Lower leg skin (tissue), 4 donors: Measurements from ENCODE around the gene CLGN. TPM values are rescaled to one million over a fixed set of nuclear protein-coding genes. Genes with fewer than 3 reads are reported as not detected.

Experiments
- DNase-seq, 2 donors: peaks; one replicate each; pipeline ENCODE4 v3.0.0-alpha.2; 2019; ENCODE audit warnings: low spot score in 2 of 2
- H3K4me3 ChIP-seq: fragments of 200-600 bp; sonication (generic); 2 replicates; pipeline ENCODE4 v1.5.1; 2017; ENCODE audit warnings: mild to moderate bottlenecking, low read depth; ENCODE audit not compliant: poor library complexity, severe bottlenecking
- POLR2A ChIP-seq, 2 donors: fragments of 450-650 bp; IDR thresholded peaks; one replicate each; pipeline ENCODE4 v1.6.1; 2016 to 2017; ENCODE audit warnings: antibody characterized with exemption in 2 of 2, mild to moderate bottlenecking in 1 of 2, moderate library complexity in 1 of 2
- WGBS, 2 donors: methylation state at CpG; one replicate each; pipeline ENCODE4 v1.1.5; 2018; 5-methylcytosine and 5-hydroxymethylcytosine counted together
- intact Hi-C: fragments of 100-400 bp; cut with DNase I; formaldehyde crosslinking; loops from one replicate; pipeline ENCODE4 v1.15.0; 2023; ENCODE audit warnings: low total_unique reads
- total RNA-seq, 4 donors: library from RNA; depleted of rRNA; stranded (reverse); fragments of >200 nt; gene quantifications; one replicate each; pipeline ENCODE4 v1.1.0, GENCODE V29; 2016
- TF ChIP-seq, protein P1 (sequence below), 3 donors: fragments of 450-650 bp; IDR thresholded peaks; one replicate each; pipeline ENCODE4 v1.5.1; 2016; ENCODE audit warnings: antibody characterized with exemption in 3 of 3, mild to moderate bottlenecking in 3 of 3, moderate library complexity in 2 of 3

Gene CLGN
- total RNA-seq, 4 donors from 2014 or later, result 0.08 to 0.94 (median 0.37) TPM

DNA sequence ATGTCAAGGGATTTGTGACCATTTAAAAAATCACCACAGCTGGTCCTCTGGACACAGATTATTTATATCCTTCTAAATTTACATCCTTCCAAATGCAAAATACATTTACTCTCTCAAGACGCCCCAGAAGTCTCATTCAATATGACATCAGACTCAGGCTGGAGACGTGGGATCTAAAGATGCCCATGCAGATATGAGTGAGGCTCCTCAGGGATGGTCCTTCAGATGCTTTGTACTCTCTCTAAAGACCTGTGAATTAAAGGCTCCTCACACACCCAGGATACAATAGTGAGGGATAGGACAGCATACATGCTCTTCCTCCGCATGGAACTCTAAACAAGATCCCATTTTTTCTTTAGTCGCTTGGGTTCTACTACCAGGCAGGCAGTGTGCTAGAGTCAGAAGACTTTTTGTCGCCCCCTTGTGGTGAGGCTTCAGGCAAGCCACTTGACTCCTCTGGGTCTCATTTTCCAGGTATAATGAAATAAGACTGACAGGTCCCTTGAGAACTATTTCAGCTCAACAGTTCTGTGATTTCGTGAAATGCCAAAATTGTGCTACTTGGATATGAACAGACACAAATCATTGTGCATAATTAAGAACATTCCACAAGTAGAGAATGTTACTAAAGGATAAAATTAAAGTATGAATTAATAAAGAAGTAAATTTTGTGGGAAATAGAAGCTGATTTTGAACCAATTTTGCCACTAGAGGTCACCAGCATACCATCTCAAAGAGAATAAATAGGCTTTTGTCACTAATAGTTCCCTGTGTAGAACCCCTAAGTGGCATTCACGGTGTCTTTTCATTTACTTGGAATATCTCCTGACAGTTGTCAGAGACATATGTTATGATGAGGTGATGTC, 67.7 kb downstream of the CLGN start:
- intact Hi-C loops, result no loop called here
- WGBS, 2 donors, result 29 to 30% methylated on average over 7 of the region's 7 CpGs
- peak; percentile 76 to 93 for DNase-seq
- no peak overlapping the region for H3K4me3 ChIP-seq
- TF ChIP-seq, protein P1, sequence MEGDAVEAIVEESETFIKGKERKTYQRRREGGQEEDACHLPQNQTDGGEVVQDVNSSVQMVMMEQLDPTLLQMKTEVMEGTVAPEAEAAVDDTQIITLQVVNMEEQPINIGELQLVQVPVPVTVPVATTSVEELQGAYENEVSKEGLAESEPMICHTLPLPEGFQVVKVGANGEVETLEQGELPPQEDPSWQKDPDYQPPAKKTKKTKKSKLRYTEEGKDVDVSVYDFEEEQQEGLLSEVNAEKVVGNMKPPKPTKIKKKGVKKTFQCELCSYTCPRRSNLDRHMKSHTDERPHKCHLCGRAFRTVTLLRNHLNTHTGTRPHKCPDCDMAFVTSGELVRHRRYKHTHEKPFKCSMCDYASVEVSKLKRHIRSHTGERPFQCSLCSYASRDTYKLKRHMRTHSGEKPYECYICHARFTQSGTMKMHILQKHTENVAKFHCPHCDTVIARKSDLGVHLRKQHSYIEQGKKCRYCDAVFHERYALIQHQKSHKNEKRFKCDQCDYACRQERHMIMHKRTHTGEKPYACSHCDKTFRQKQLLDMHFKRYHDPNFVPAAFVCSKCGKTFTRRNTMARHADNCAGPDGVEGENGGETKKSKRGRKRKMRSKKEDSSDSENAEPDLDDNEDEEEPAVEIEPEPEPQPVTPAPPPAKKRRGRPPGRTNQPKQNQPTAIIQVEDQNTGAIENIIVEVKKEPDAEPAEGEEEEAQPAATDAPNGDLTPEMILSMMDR (IDR thresholded peaks at IDR 0.05), result peak in 1 of 3 donors; percentile 60
- TF ChIP-seq POLR2A (IDR thresholded peaks at IDR 0.05), result no peak

DNA sequence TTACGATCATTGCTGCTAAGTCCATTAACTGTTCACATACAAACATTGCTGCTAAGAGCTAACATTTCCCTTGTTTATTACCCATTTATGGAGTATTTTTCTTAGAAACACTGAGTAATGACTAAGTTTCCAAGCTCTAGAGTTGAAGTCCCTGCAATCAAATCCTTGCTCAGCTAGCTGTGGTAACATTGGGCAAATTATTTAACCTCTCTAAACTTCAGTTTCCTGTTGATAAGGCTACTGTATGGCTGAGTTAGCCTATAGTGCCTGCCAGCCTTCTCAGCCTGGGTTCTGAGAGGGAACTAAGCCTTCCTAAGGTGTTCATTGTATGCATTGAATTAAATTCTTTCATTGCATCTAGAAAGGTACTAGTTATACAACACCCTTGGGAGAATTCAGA, 69.2 kb downstream of the CLGN start:
- no peak for DNase-seq
- H3K4me3 ChIP-seq, result no peak overlapping the region
- no peak for TF ChIP-seq POLR2A (IDR thresholded peaks at IDR 0.05)
- TF ChIP-seq, protein P1 (IDR thresholded peaks at IDR 0.05), result no peak
- intact Hi-C loops, result no loop called here
- 0 to 41% methylated on average over 1 of the region's 1 CpG for WGBS, 2 donors

DNA sequence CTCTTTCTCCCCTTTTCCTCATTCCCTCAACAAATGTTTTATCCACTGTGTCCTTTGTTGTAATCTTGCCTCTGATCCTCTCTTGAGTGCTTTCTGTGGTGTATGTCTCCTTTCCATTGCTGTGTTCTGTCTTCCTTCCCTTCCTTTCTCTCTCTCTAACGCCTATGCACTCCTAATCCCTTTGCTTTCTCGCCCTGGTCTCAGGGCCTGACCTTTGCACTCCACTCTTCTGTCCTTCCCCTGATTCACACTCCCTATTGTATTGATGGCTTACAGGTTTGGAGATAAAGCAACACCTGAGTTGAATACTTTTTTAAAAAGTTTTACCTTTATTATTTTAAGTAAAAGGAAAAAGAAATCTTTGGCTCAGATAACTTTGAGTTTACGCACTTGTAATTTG, 69.6 kb downstream of the CLGN start:
- WGBS, 2 donors, result 68 to 70% methylated on average over 3 of the region's 3 CpGs
- intact Hi-C loops, result no loop called here
- no peak for DNase-seq
- no peak overlapping the region for H3K4me3 ChIP-seq
- TF ChIP-seq, protein P1 (IDR thresholded peaks at IDR 0.05), result no peak
- no peak for TF ChIP-seq POLR2A (IDR thresholded peaks at IDR 0.05)

DNA sequence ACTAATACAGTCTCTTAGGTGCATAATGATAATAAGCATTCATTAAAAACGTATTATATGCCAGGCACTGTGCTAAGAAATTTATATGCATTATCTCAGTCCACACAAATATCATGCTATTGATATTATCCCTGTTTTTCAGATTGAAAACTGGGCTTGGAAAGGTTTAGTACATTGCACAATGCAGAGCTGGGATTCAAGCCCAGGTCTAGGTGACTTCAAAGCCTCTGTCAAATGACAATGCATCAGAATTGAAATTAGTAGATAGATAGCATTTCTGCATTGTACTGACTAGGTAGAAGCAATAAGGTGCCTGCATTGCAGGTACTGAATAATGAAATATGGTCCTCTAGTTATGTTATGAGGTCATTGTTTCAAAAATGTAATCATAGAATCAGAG, 72.2 kb downstream of the CLGN start:
- H3K4me3 ChIP-seq, result no peak overlapping the region
- TF ChIP-seq, protein P1 (IDR thresholded peaks at IDR 0.05), result no peak
- TF ChIP-seq POLR2A (IDR thresholded peaks at IDR 0.05), result no peak
- DNase-seq, result no peak
- 62 to 75% methylated on average over 1 of the region's 1 CpG for WGBS, 2 donors
- intact Hi-C loops, result no loop called here

DNA sequence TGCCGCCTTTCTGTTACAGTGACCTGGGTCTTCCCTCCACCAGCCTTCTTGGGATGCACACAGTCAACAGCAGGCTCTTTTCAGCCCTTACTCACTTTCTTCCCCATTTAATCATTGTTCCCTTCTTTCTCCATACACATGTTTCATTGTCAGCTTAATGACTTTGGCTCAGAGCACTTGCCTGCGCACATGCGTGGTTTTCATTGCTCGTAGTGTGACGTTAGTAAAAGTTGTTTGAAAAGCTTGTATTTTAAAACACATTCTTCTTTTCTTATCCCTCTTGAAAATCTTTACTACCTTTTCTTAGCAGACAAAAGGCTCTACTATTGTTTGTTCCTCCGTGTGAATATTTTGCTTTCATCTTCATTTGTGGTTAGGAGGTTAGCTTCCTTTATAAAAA, 73.7 kb downstream of the CLGN start:
- H3K4me3 ChIP-seq, result no peak overlapping the region
- TF ChIP-seq POLR2A (IDR thresholded peaks at IDR 0.05), result no peak
- TF ChIP-seq, protein P1 (IDR thresholded peaks at IDR 0.05), result no peak
- WGBS, 2 donors, result 63 to 76% methylated on average over 6 of the region's 6 CpGs
- DNase-seq, result no peak
- intact Hi-C loops, result no loop called here
